ENCODE measurements around the gene RGS10. TPM values are rescaled to one million over a fixed set of nuclear protein-coding genes. Genes with fewer than 3 reads are reported as not detected.

RGS10 gene
- total RNA-seq, 1 donor, result 35.4 TPM

DNA sequence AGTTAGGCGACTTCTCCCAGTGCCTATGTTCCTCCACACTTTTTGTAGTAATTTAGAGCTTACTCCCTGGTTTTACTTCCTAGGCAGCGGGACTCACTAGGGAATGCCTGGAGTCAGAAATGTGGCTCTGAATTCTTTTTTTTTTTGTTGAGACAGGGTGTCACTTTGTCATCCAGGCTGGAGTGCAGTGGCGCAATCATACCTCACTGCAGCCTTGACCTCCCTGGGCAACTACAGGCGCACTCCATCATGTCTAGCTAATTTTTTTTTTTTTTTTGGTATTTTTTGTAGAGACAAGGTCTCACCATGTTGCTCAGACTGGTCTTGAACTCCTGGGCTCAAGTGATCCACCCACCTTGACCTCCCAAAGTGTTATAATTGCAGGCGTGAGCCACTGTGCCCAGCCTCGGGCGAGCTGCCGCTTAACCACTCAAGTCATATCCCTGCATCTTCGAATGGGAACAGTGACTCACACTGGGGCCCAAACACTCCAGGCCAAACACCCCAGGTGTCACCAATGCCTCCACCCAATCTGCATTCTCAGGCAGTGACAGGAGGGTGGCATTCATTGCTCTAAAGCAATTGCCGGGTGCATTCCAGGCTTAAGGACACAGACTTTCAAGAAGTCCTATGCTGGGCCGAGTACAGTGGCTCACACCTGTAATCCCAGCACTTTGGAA, 19.6 kb downstream of the RGS10 start:
- DNase-seq (ENCODE audit: low read depth), result no peak
- no peak for TF ChIP-seq CTCF (IDR thresholded peaks at IDR 0.05; ENCODE audit: insufficient read depth, low read depth, low read length)
- no peak overlapping the region for H3K4me3 ChIP-seq (ENCODE audit: low read depth, low read length)

- TF ChIP-seq CTCF (IDR thresholded peaks at IDR 0.05; ENCODE audit: insufficient read depth, low read depth, low read length), result no peak
- H3K4me3 ChIP-seq (ENCODE audit: low read depth, low read length), result no peak overlapping the region
- DNase-seq (ENCODE audit: low read depth), result peak; percentile 74
Observed at GRCh38 chr10:119521443-119522204, 20.9 kb downstream of the RGS10 start.

DNA sequence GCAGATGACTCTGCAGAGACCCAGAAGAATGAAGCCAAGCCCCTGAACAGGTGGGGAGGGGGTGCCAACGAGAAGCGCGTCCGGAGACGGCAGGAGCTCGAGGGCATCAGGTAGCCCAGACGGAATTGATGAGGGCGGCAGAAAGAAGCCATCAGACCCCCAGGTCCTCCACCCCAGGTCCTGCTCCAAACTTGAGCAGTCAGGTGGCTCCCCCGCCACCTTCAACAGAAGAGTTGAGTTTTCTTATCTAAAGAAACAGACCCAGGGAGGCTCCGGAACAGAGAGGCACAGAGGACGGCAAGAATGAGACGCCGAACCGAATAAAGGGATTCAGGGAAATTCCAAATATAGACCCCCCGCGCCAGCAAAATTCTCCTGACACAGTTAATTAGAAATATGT, 22.2 kb downstream of the RGS10 start:
- no peak for DNase-seq (ENCODE audit: low read depth)
- TF ChIP-seq CTCF (IDR thresholded peaks at IDR 0.05; ENCODE audit: insufficient read depth, low read depth, low read length), result no peak
- no peak overlapping the region for H3K4me3 ChIP-seq (ENCODE audit: low read depth, low read length)

GRCh38 chr10:119518936-119519335, 23.6 kb downstream of the RGS10 start:
- TF ChIP-seq CTCF (IDR thresholded peaks at IDR 0.05; ENCODE audit: insufficient read depth, low read depth, low read length), result no peak
- DNase-seq (ENCODE audit: low read depth), result no peak
- H3K4me3 ChIP-seq (ENCODE audit: low read depth, low read length), result no peak overlapping the region

DNA sequence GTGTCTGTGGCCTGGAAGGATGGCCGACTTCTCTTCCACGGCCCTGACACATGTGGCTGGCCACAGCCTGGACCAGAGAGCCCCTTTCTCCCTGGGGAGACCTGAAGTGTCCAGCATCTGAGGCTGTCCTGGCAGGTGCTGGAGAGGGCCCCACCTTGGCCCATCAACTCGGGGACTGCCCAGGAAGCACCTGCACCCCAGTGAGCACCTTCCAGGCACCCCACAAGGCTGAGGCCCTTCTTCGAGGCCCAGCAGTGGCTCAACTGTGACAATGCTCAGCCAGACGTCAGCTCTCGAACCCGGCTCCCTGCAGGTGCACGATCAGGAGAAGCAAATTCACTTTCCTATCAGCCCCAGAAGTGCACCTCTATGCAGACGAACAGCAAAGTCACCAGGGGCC, 24.3 kb downstream of the RGS10 start:
- no peak overlapping the region for H3K4me3 ChIP-seq (ENCODE audit: low read depth, low read length)
- no peak for TF ChIP-seq CTCF (IDR thresholded peaks at IDR 0.05; ENCODE audit: insufficient read depth, low read depth, low read length)
- no peak for DNase-seq (ENCODE audit: low read depth)

DNA sequence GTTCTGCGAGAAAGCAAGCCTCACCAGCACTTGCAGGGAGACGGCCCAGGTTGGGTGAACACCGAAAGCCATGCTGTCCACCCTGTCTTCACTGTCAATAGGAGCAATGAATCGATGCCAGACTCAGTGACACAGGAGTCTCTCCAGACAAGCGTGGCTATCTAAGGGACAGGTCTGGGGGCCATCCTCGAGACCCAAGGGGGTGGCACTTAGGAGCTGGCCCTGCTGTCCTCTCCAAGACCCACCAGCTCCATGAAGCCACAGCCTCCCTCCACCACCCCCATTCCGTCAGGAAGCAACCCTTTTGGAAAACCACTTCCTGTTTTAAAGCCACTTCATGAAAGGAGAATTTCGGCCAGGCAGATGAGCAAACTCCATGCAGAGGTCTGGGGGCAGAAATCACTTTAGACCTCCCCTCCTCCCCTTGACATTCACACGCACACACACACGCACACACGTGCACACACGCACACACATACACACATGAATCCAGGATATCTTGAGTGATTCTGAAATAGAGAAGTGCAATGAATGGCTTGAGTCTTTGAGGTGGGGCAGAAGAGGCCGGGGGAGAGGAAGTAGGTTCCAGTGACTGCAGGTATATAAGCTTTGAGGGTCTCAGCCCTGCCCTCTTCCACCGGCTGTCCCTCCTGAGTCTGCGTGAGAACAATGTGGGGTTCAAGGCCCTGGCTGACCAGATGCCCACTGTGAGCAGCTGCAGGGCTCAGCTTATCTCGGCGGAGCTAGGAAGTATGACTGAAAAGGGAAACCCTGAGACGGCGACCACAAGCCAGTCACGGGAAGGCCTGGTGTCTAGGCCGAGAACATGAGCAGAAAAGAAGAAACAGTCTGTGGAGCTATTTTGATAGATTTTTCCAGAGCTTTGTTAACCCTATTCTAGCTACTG, 25.0 kb downstream of the RGS10 start:
- TF ChIP-seq CTCF (IDR thresholded peaks at IDR 0.05; ENCODE audit: insufficient read depth, low read depth, low read length), result no peak
- DNase-seq (ENCODE audit: low read depth), result peak; percentile 67
- H3K4me3 ChIP-seq (ENCODE audit: low read depth, low read length), result no peak overlapping the region

Data from fibroblast of villous mesenchyme (primary cell).